A673 (cell line): ENCODE measurements around the gene DIPK1B. TPM values are rescaled to one million over a fixed set of nuclear protein-coding genes. Genes with fewer than 3 reads are reported as not detected.

Source experiments
- BruUV-seq: library from RNA; stranded (reverse); fragments of 400-500 nt; replicated peaks from 2 replicates; lab custom pipeline; 2021; lab: Mats Ljungman, UMichigan
- CTCF ChIA-PET: fragments of 300-600 bp; sonication (Branson Sonifier 250); formaldehyde crosslinking; loops from one replicate; lab custom pipeline; 2022; ENCODE audit warnings: antibody characterized with exemption; lab: Charles Lee
- POLR2A ChIA-PET: fragments of 300-600 bp; sonication (Branson Sonifier 250); formaldehyde crosslinking; loops from one replicate; lab custom pipeline; 2022; ENCODE audit warnings: antibody characterized with exemption; ENCODE audit not compliant: low non-redundant PET; lab: Charles Lee
- DNase-seq: peaks from one replicate; pipeline ENCODE4 v3.0.0-alpha.2; 2015; ENCODE audit warnings: low spot score
- H3K27ac ChIP-seq: fragments of 200-600 bp; sonication (generic); 2 replicates; pipeline ENCODE4 v1.5.1; 2016; ENCODE audit warnings: mixed run types, low read depth, mild to moderate bottlenecking, mixed read lengths, antibody characterized with exemption, low read length; ENCODE audit not compliant: poor library complexity, severe bottlenecking
- H3K27me3 ChIP-seq: fragments of 200-600 bp; sonication (generic); replicated peaks from 2 replicates; pipeline ENCODE4 v1.6.1; 2017; ENCODE audit warnings: mixed run types, low read depth, mild to moderate bottlenecking, mixed read lengths, antibody characterized with exemption, low read length; ENCODE audit not compliant: insufficient read depth, poor library complexity
- H3K36me3 ChIP-seq: fragments of 200-600 bp; sonication (generic); 2 replicates; pipeline ENCODE4 v1.6.1; 2016; ENCODE audit warnings: mixed run types, mild to moderate bottlenecking, mixed read lengths, antibody characterized with exemption, low read length; ENCODE audit not compliant: insufficient read depth, poor library complexity, severe bottlenecking
- H3K4me1 ChIP-seq: fragments of 200-600 bp; sonication (generic); 2 replicates; pipeline ENCODE4 v1.6.1; 2017; ENCODE audit warnings: mixed run types, mild to moderate bottlenecking, mixed read lengths, antibody characterized with exemption, low read length; ENCODE audit not compliant: insufficient read depth, poor library complexity, severe bottlenecking
- H3K4me3 ChIP-seq: fragments of 200-600 bp; sonication (generic); 2 replicates; pipeline ENCODE4 v1.5.1; 2016; ENCODE audit warnings: low read depth, mixed run types, mild to moderate bottlenecking, mixed read lengths, low read length; ENCODE audit not compliant: poor library complexity, severe bottlenecking
- H3K9me3 ChIP-seq: fragments of 200-600 bp; sonication (generic); 2 replicates; pipeline ENCODE4 v1.6.1; 2016; ENCODE audit warnings: mixed run types, low read depth, mild to moderate bottlenecking, mixed read lengths, antibody characterized with exemption, low read length; ENCODE audit not compliant: poor library complexity, severe bottlenecking
- CTCF ChIP-seq: fragments of 300-800, 200-600 bp; sonication (generic); conservative IDR thresholded peaks from 2 replicates; pipeline ENCODE4 v1.5.1; 2017; ENCODE audit warnings: low read depth, mild to moderate bottlenecking, antibody characterized with exemption, low read length, moderate library complexity, mixed read lengths
- EZH2 ChIP-seq: fragments of 200-600 bp; sonication (generic); IDR thresholded peaks from 2 replicates; pipeline ENCODE4 v1.6.1; 2017; ENCODE audit warnings: borderline replicate concordance, low read depth, mild to moderate bottlenecking, mixed read lengths, antibody characterized with exemption, low read length; ENCODE audit not compliant: poor library complexity, severe bottlenecking
- intact Hi-C: fragments of 100-400 bp; cut with micrococcal nuclease; formaldehyde crosslinking; loops from one replicate; pipeline ENCODE4 v1.10.0; 2022; ENCODE audit not compliant: unreplicated experiment
- microRNA-seq: library from miRNA; unstranded; fragments of <30 nt; microRNA quantifications from one replicate; pipeline ENCODE4 v1.2.0, GENCODE V29; 2021
- total RNA-seq: library from RNA; stranded (reverse); gene quantifications from 2 replicates; pipeline ENCODE4 v1.2.3, GENCODE V29; 2021

The DIPK1B gene
- total RNA-seq, 1 experiment from 2014 or later, result 26.4 TPM

- ChIA-PET CTCF (no interaction called here), POLR2A (no interaction called here)
- no peaks in the 10 kb centered on the region for H3K36me3 ChIP-seq
- peaks cover 7% of the 10 kb centered on the region for H3K9me3 ChIP-seq
- no TSS peak for BruUV-seq
- no peaks in the 10 kb centered on the region for H3K27me3 ChIP-seq
- no peak for TF ChIP-seq EZH2
- TF ChIP-seq CTCF, result no peak
- no peaks in the 10 kb centered on the region for H3K4me1 ChIP-seq
- peak; percentile 66 for DNase-seq
- H3K4me3 ChIP-seq, result no peak overlapping the region
- intact Hi-C loops, result no loop called here
- no peak overlapping the region for H3K27ac ChIP-seq
Measured at GRCh38 chr9:136773386-136774044, 61.1 kb downstream of the DIPK1B start.

Small RNA genes lying within 50 kb of the gene (microRNA-seq; reads per million reads assigned to microRNA genes)
- gene MIR126 (41,220 reads per million, percentile 99 among the genes with 10 or more reads in this experiment), gene MIR6722 (0.81 reads per million)

Other genes with a start within 250 kb of the DIPK1B start
- gene SEC16A, start 229.5 kb upstream of the DIPK1B start, total RNA-seq, result 72.9 and 73.7 TPM in 2 replicates
- gene NOTCH1, start 166.5 kb upstream of the DIPK1B start, total RNA-seq, result 37.2 and 50.2 TPM in 2 replicates
- gene EGFL7, start 49.7 kb upstream of the DIPK1B start, total RNA-seq, result 79.5 and 98.5 TPM in 2 replicates
- gene AGPAT2, start 25.1 kb upstream of the DIPK1B start, total RNA-seq, result 56.0 and 57.7 TPM in 2 replicates
- 0.15 and 0.35 TPM in 2 replicates for gene LCN10, start 30.4 kb downstream of the DIPK1B start, total RNA-seq
- not detected in 2 replicates for gene LCN6, start 36.0 kb downstream of the DIPK1B start, total RNA-seq
- not detected in 2 replicates for gene LCN8, start 45.7 kb downstream of the DIPK1B start, total RNA-seq
- not detected in 2 replicates for gene LCN15, start 51.9 kb downstream of the DIPK1B start, total RNA-seq
- 32.7 and 39.5 TPM in 2 replicates for gene TMEM141, start 78.8 kb downstream of the DIPK1B start, total RNA-seq
- gene CCDC183, start 83.8 kb downstream of the DIPK1B start, total RNA-seq, result 0.46 TPM in 1 of 2 replicates, not detected in the other
- 208 and 210 TPM in 2 replicates for gene RABL6, start 95.4 kb downstream of the DIPK1B start, total RNA-seq
- 1.8 and 2.0 TPM in 2 replicates for gene AJM1, start 129.9 kb downstream of the DIPK1B start, total RNA-seq
- 94.7 and 109 TPM in 2 replicates for gene PHPT1, start 136.8 kb downstream of the DIPK1B start, total RNA-seq
- gene MAMDC4, start 139.8 kb downstream of the DIPK1B start, total RNA-seq, result 7.9 and 10.1 TPM in 2 replicates
- 321 and 330 TPM in 2 replicates for gene EDF1, start 153.7 kb downstream of the DIPK1B start, total RNA-seq
- 29.2 and 33.2 TPM in 2 replicates for gene TRAF2, start 173.9 kb downstream of the DIPK1B start, total RNA-seq
- 76.7 and 81.8 TPM in 2 replicates for gene FBXW5, start 232.2 kb downstream of the DIPK1B start, total RNA-seq
- 0.74 and 0.75 TPM in 2 replicates for gene C8G, start 232.7 kb downstream of the DIPK1B start, total RNA-seq
- 1.1 TPM in 1 of 2 replicates, not detected in the other for gene LCN12, start 239.7 kb downstream of the DIPK1B start, total RNA-seq